Measurements from ENCODE around the gene COL1A1.

COL1A1 gene

GRCh38 chr17:50173335-50173941 lies 28.0 kb downstream of the COL1A1 start:
- FAIRE-seq: no peak

GRCh38 chr17:50172936-50173334 lies 28.5 kb downstream of the COL1A1 start:
- no peak for DNase-seq (ENCODE audit: low spot score)
- FAIRE-seq: no peak

More at GRCh38 chr17:50173335-50173941, 28.0 kb downstream of the COL1A1 start:
- DNase-seq (ENCODE audit: low spot score): no peak

- FAIRE-seq (no peak), DNase-seq (ENCODE audit: low spot score) (no peak)
Measured at GRCh38 chr17:50172130-50172529, 29.3 kb downstream of the COL1A1 start.

- DNase-seq (ENCODE audit: low spot score): no peak
- FAIRE-seq: no peak
Measured at GRCh38 chr17:50171371-50172071, 29.9 kb downstream of the COL1A1 start.

- peak; percentile 53 for FAIRE-seq
- peak; percentile 58 for DNase-seq (ENCODE audit: low spot score)
Measured at GRCh38 chr17:50170662-50171370, 30.6 kb downstream of the COL1A1 start.

- DNase-seq (ENCODE audit: low spot score) (no peak), FAIRE-seq (no peak)
Measured at GRCh38 chr17:50169881-50170459, 31.5 kb downstream of the COL1A1 start.

- DNase-seq (ENCODE audit: low spot score): peak; percentile 53
- FAIRE-seq: no peak
Measured at GRCh38 chr17:50169121-50169764, 32.2 kb downstream of the COL1A1 start.

GRCh38 chr17:50168319-50168718 lies 33.1 kb downstream of the COL1A1 start:
- FAIRE-seq: no peak
- DNase-seq (ENCODE audit: low spot score): no peak

GRCh38 chr17:50167371-50167770 lies 34.1 kb downstream of the COL1A1 start:
- DNase-seq (ENCODE audit: low spot score) (no peak), FAIRE-seq (no peak)

GRCh38 chr17:50166518-50167181 lies 34.8 kb downstream of the COL1A1 start:
- FAIRE-seq: no peak
- DNase-seq (ENCODE audit: low spot score): no peak

GRCh38 chr17:50165867-50166517 lies 35.4 kb downstream of the COL1A1 start, which contains the start of gene SGCA:
SGCA (plus strand) TSS chr17:50166005; CDS start chr17:50166041, 36 bp downstream.
- no peak for DNase-seq (ENCODE audit: low spot score)

GRCh38 chr17:50165466-50165865 lies 36.0 kb downstream of the COL1A1 start:
- FAIRE-seq: no peak
- no peak for DNase-seq (ENCODE audit: low spot score)

More at GRCh38 chr17:50165867-50166517, 35.4 kb downstream of the COL1A1 start, which contains the start of gene SGCA:
- no peak for FAIRE-seq

GRCh38 chr17:50165066-50165465 lies 36.4 kb downstream of the COL1A1 start:
- no peak for DNase-seq (ENCODE audit: low spot score)
- FAIRE-seq: no peak

GRCh38 chr17:50164697-50164988 lies 36.8 kb downstream of the COL1A1 start:
- DNase-seq (ENCODE audit: low spot score): no peak

GRCh38 chr17:50163843-50164696 lies 37.4 kb downstream of the COL1A1 start:
- FAIRE-seq: no peak

More at GRCh38 chr17:50164697-50164988, 36.8 kb downstream of the COL1A1 start:
- no peak for FAIRE-seq

GRCh38 chr17:50162466-50163254 lies 38.8 kb downstream of the COL1A1 start:
- FAIRE-seq (no peak), DNase-seq (ENCODE audit: low spot score) (no peak)

More at GRCh38 chr17:50163843-50164696, 37.4 kb downstream of the COL1A1 start:
- DNase-seq (ENCODE audit: low spot score): no peak

GRCh38 chr17:50161911-50162288 lies 39.5 kb downstream of the COL1A1 start:
- no peak for FAIRE-seq
- no peak for DNase-seq (ENCODE audit: low spot score)

- DNase-seq (ENCODE audit: low spot score): peak; percentile 73
- FAIRE-seq: no peak
Measured at GRCh38 chr17:50161023-50161910, 40.2 kb downstream of the COL1A1 start.
